ENCODE measurements around the gene TRAF1.

TRAF1 gene

GRCh38 chr9:120966013-120966369, 39.4 kb upstream of the TRAF1 start:
- ChIA-PET POLR2A (ENCODE audit: low non-redundant PET) (no interaction called here), CTCF (interaction anchor here (1.3 kb wide), 1 partner anchor 15 kb away, joined by 5 read pairs; no protein-coding TSS in a partner anchor)
- no peak for TF ChIP-seq CTCF (conservative IDR thresholded peaks at IDR 0.05; ENCODE audit: low read depth)
- no peak for DNase-seq (ENCODE audit: low spot score)
- no peak overlapping the region for H3K27ac ChIP-seq

GRCh38 chr9:120965344-120966012, 38.9 kb upstream of the TRAF1 start:
- TF ChIP-seq CTCF (conservative IDR thresholded peaks at IDR 0.05; ENCODE audit: low read depth): no peak
- DNase-seq (ENCODE audit: low spot score): no peak
- CTCF ChIA-PET: interaction anchor here (0.6 kb wide), 1 partner anchor 348 kb away, joined by 3 read pairs; no protein-coding TSS in a partner anchor
- no peak overlapping the region for H3K27ac ChIP-seq
- POLR2A ChIA-PET (ENCODE audit: low non-redundant PET): no interaction called here

- CTCF ChIA-PET: no interaction called here
- DNase-seq (ENCODE audit: low spot score): no peak
- POLR2A ChIA-PET (ENCODE audit: low non-redundant PET): no interaction called here
- no peak for TF ChIP-seq CTCF (conservative IDR thresholded peaks at IDR 0.05; ENCODE audit: low read depth)
- H3K27ac ChIP-seq: no peak overlapping the region
Observed at GRCh38 chr9:120961936-120962335, 35.3 kb upstream of the TRAF1 start.

GRCh38 chr9:120960001-120960400, 33.4 kb upstream of the TRAF1 start:
- CTCF ChIA-PET: interaction anchor here (0.9 to 1.8 kb wide), 2 partner anchors 22 to 23 kb away, joined by 3 to 7 read pairs; no protein-coding TSS in a partner anchor
- DNase-seq (ENCODE audit: low spot score): no peak
- TF ChIP-seq CTCF (conservative IDR thresholded peaks at IDR 0.05; ENCODE audit: low read depth): no peak
- no peak overlapping the region for H3K27ac ChIP-seq
- POLR2A ChIA-PET (ENCODE audit: low non-redundant PET): no interaction called here

GRCh38 chr9:120956862-120957261, 30.3 kb upstream of the TRAF1 start:
- DNase-seq (ENCODE audit: low spot score): no peak
- CTCF ChIA-PET: no interaction called here
- H3K27ac ChIP-seq: no peak overlapping the region
- no peak for TF ChIP-seq CTCF (conservative IDR thresholded peaks at IDR 0.05; ENCODE audit: low read depth)
- POLR2A ChIA-PET (ENCODE audit: low non-redundant PET): no interaction called here

DNA sequence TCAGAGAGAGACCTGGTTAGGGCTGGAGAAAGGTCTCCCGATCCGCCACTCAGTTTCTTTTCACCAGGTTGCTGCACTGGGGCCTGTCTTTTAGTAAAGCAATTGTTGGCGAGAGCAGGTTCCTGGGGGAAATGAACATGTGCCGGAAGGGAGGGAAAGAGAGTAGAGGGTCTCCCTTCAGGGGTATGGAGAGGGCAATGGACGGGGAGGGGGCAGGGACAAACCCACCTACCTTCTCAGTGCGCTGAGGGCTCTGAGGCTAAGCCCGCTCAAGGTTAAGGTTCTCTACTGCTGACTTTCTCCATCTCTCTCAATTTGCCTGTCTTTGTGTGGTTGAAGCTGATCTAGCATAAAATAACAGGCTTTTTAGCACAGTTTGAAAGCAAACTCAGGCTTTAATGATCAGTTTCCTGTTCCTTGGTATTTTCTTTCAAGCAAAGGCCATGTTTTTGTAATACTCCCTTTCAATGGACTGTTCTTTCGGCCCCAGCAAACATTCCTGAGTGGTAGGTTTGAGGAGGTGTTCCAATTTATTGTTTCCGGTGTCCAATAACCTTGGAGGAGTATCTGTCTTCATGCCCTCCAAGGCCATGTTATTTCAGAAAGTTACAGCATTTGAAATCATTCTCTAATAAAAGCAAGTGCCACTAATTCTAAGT, 25.5 kb upstream of the TRAF1 start:
- CTCF ChIA-PET: interaction anchor here (0.6 to 1.2 kb wide), 4 partner anchors 15 to 339 kb away, joined by 3 to 5 read pairs (median 4); no protein-coding TSS in a partner anchor
- POLR2A ChIA-PET (ENCODE audit: low non-redundant PET): no interaction called here
- no peak for DNase-seq (ENCODE audit: low spot score)
- H3K27ac ChIP-seq: no peak overlapping the region
- TF ChIP-seq CTCF (conservative IDR thresholded peaks at IDR 0.05; ENCODE audit: low read depth): no peak
